HepG2 (cell line): Measurements from ENCODE around the gene MBD4. TPM values are rescaled to one million over a fixed set of nuclear protein-coding genes. Genes with fewer than 3 reads are reported as not detected.

ENCODE experiments used
- AFF4 ChIP-seq: sonication (generic); formaldehyde crosslinking; IDR thresholded peaks from 2 replicates; pipeline ENCODE4 v1.4.0; 2020; ENCODE audit warnings: missing genetic modification reagents
- ATF7 ChIP-seq, 2 experiments: fragments of 450-650 bp in 1 of 2; sonication (generic) in 1 of 2; formaldehyde crosslinking in 1 of 2; IDR thresholded peaks; 2 replicates each; pipeline versions ENCODE4 v1.4.0 to v1.6.1; 2016 to 2020; ENCODE audit warnings: antibody characterized with exemption in 1 of 2, mild to moderate bottlenecking in 1 of 2, missing genetic modification reagents in 1 of 2
- KIAA2018 ChIP-seq: sonication (generic); formaldehyde crosslinking; IDR thresholded peaks from 2 replicates; pipeline ENCODE4 v1.5.0; 2020; ENCODE audit warnings: mild to moderate bottlenecking, missing genetic modification reagents, borderline replicate concordance
- ZNF263 ChIP-seq: sonication (generic); formaldehyde crosslinking; IDR thresholded peaks from 2 replicates; pipeline ENCODE4 v1.4.0; 2020; ENCODE audit warnings: missing genetic modification reagents
- ZNF629 ChIP-seq: sonication (generic); formaldehyde crosslinking; conservative IDR thresholded peaks from 2 replicates; pipeline ENCODE4 v1.5.0; 2020; ENCODE audit warnings: missing genetic modification reagents
- ZNF644 ChIP-seq: IDR thresholded peaks from 2 replicates; pipeline ENCODE4 v1.6.1; 2016; ENCODE audit warnings: low read depth
- ZNF772 ChIP-seq: sonication (generic); formaldehyde crosslinking; IDR thresholded peaks from 2 replicates; pipeline ENCODE4 v1.5.0; 2020; ENCODE audit warnings: mild to moderate bottlenecking, missing genetic modification reagents
- polyA plus RNA-seq, 8 experiments: library from polyadenylated mRNA; depleted of rRNA in 3 of 8; stranded (reverse) in 7 of 8; unstranded in 1 of 8; fragments of >200 nt; fragmentation: Illumina TruSeq in 4 of 8; extraction: Trizol in 4 of 8; gene quantifications; 2 replicates each; pipeline versions ENCODE4 v1.2.1 to v1.2.3, GENCODE V29; 2011 to 2016; ENCODE audit warnings: low read depth in 4 of 8, missing spikeins in 1 of 8, mixed read lengths in 1 of 8; ENCODE audit not compliant: insufficient read depth in 1 of 8
- total RNA-seq, 5 experiments: library from RNA; depleted of rRNA; stranded (reverse); fragments of >200 nt; fragmentation: Illumina TruSeq; extraction: Trizol; gene quantifications; 2 replicates each; pipeline ENCODE4 v1.2.3, GENCODE V29; 2016; ENCODE audit warnings: low read depth in 1 of 5
- TF ChIP-seq, protein P1 (sequence below): sonication (generic); formaldehyde crosslinking; IDR thresholded peaks from 2 replicates; pipeline ENCODE4 v1.4.0; 2020; ENCODE audit warnings: missing genetic modification reagents

The MBD4 gene
- total and polyA plus RNA-seq, 2 of the 13 experiments (the other 11 are each of a cell fraction or from before 2014, with no cell fraction given): 14.9 to 25.3 TPM

DNA sequence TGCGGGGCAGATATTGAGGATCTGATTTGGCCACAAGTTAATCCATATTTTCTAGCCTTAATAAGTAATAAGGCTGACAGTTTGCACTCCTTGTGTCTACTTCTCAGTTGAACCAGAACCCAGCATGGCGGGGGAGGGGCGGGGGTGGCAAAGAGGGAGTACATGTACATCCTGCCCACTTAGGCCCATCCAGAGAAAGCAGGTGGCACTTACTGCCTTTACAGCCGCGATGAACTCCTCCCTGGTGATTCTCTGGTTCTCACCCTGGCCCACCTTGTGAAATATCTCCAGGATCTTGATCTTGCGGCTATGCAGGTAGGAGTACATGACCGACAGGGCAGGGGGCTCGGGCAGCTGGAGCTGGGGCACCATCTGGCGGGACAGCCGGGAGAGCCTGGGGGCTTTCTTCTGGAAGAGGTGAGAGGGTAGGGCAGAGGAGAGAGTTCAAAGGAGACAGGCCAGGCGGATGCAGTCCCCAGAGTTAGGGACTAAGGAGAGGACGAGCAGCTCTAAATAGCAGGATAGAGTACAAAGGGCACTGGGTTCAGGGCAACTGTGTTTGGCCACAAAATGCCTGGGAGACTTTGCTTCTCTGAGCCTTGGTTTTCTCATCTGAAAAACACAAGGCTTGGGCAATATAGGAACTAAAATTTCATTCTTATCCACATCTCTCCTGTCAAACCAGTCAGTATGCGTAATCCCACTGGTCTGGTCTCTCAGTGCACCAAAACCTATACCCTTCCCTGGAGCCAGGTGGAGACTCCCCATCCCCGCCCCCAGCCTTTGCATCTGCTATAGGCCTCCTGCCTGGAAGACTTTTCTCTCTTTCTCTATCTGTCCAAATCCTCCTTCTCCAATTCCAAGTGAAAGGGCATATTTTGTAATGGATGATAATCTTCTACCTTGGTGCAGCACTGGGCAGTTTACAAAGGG, 21.4 kb downstream of the MBD4 start (continued):
- TF ChIP-seq KIAA2018 (no peak), ZNF629 (CRISPR knock-in tag) (no peak), ZNF772 (no peak), ATF7 (IDR thresholded peaks at IDR 0.05) (no peak), ATF7 (CRISPR knock-in tag; IDR thresholded peaks at IDR 0.05) (no peak), AFF4 (CRISPR knock-in tag) (no peak), ZNF644 (CRISPR knock-in tag) (no peak), ZNF263 (CRISPR knock-in tag) (no peak)
- TF ChIP-seq, protein P1, sequence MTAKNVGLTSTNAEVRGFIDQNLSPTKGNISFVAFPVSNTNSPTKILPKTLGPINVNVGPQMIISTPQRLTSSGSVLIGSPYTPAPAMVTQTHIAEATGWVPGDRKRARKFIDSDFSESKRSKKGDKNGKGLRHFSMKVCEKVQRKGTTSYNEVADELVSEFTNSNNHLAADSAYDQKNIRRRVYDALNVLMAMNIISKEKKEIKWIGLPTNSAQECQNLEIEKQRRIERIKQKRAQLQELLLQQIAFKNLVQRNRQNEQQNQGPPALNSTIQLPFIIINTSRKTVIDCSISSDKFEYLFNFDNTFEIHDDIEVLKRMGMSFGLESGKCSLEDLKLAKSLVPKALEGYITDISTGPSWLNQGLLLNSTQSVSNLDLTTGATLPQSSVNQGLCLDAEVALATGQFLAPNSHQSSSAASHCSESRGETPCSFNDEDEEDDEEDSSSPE: no peak
